ENCODE results near the gene TSEN2.

DNA sequence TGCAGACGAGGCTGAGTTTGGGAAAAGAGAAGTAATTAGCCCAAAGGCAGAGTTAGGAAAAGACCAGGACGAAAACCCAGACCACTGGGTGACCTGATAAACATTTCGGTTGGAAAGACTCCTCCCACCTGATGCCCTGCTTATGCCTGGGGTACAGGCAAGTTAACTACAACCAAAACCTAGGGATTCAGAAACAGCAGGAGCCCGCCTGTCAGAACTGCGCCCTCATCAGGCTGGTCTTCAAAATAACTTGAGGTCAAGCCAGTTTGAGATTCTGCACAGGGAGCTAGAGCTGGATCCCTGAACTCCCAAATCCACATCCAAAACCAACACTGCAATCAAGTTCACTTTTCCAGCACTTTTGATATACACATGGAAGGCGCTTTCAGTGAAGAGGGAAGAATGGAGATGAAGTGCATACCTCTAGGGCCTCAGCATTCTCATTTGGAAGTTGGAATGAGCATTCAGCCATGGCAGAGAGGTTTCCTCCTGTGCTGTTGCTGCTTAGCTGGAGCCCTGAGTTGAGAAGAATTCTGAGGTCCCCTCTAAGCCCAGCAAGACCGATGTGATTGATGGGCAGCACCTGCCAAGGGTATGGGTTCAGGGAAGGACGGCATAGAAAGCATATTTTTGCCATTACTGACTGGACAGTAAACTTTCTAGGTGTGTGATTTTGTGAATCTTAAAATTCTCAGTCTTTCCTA, 11.6 kb downstream of the TSEN2 start:
- no peak for TF ChIP-seq MAZ (IDR thresholded peaks at IDR 0.05; ENCODE audit: borderline replicate concordance, low read depth, low read length)
- no peak for TF ChIP-seq MAZ (CRISPR knock-in tag; IDR thresholded peaks at IDR 0.05; ENCODE audit: low read depth)
- TF ChIP-seq NCOR1 (IDR thresholded peaks at IDR 0.05; ENCODE audit: borderline replicate concordance, low read length), result no peak
- TF ChIP-seq KAT2B (IDR thresholded peaks at IDR 0.05; ENCODE audit: borderline replicate concordance, low read depth, low read length), result no peak
- no peak for TF ChIP-seq ZNF331 (CRISPR knock-in tag; IDR thresholded peaks at IDR 0.05)
- no peak for TF ChIP-seq ZNF263 (CRISPR knock-in tag; IDR thresholded peaks at IDR 0.05)
- no peak for TF ChIP-seq NR3C1 (CRISPR knock-in tag; IDR thresholded peaks at IDR 0.05)
- no peak for TF ChIP-seq ERF (CRISPR knock-in tag; IDR thresholded peaks at IDR 0.05)
- no peak for TF ChIP-seq TCF7L2 (IDR thresholded peaks at IDR 0.05; ENCODE audit: low read depth, low read length)
- TF ChIP-seq, protein P1, sequence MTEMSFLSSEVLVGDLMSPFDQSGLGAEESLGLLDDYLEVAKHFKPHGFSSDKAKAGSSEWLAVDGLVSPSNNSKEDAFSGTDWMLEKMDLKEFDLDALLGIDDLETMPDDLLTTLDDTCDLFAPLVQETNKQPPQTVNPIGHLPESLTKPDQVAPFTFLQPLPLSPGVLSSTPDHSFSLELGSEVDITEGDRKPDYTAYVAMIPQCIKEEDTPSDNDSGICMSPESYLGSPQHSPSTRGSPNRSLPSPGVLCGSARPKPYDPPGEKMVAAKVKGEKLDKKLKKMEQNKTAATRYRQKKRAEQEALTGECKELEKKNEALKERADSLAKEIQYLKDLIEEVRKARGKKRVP (CRISPR knock-in tag; IDR thresholded peaks at IDR 0.05), result no peak
- no peak for TF ChIP-seq TSC22D2 (CRISPR knock-in tag; IDR thresholded peaks at IDR 0.05; ENCODE audit: borderline replicate concordance)
- TF ChIP-seq, protein P2, sequence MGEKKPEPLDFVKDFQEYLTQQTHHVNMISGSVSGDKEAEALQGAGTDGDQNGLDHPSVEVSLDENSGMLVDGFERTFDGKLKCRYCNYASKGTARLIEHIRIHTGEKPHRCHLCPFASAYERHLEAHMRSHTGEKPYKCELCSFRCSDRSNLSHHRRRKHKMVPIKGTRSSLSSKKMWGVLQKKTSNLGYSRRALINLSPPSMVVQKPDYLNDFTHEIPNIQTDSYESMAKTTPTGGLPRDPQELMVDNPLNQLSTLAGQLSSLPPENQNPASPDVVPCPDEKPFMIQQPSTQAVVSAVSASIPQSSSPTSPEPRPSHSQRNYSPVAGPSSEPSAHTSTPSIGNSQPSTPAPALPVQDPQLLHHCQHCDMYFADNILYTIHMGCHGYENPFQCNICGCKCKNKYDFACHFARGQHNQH (CRISPR knock-in tag; IDR thresholded peaks at IDR 0.05), result no peak
- TF ChIP-seq, protein P3, sequence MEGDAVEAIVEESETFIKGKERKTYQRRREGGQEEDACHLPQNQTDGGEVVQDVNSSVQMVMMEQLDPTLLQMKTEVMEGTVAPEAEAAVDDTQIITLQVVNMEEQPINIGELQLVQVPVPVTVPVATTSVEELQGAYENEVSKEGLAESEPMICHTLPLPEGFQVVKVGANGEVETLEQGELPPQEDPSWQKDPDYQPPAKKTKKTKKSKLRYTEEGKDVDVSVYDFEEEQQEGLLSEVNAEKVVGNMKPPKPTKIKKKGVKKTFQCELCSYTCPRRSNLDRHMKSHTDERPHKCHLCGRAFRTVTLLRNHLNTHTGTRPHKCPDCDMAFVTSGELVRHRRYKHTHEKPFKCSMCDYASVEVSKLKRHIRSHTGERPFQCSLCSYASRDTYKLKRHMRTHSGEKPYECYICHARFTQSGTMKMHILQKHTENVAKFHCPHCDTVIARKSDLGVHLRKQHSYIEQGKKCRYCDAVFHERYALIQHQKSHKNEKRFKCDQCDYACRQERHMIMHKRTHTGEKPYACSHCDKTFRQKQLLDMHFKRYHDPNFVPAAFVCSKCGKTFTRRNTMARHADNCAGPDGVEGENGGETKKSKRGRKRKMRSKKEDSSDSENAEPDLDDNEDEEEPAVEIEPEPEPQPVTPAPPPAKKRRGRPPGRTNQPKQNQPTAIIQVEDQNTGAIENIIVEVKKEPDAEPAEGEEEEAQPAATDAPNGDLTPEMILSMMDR (CRISPR knock-in tag; IDR thresholded peaks at IDR 0.05), result peak; percentile 30; the same call in 1 of the 2 replicates
- no peak for TF ChIP-seq JUN (CRISPR knock-in tag; IDR thresholded peaks at IDR 0.05)
- no peak for TF ChIP-seq NCOA1 (CRISPR knock-in tag; IDR thresholded peaks at IDR 0.05)
